GM12878 (cell line): ENCODE results near the gene MYB. TPM values are rescaled to one million over a fixed set of nuclear protein-coding genes. Genes with fewer than 3 reads are reported as not detected.

ENCODE experiments used
- ATAC-seq: fragments of 200-7000 bp; cut with Tn5 transposase; 3 replicates; pipeline ENCODE4 v1.9.1; 2020; ENCODE audit warnings: mild to moderate bottlenecking, moderate library complexity
- BruUV-seq: library from RNA; stranded (reverse); fragments of 400-500 nt; replicated peaks from 2 replicates; lab custom pipeline; 2021; lab: Mats Ljungman, UMichigan
- CTCF ChIA-PET: fragments of 300-600 bp; sonication (Branson Sonifier 250); formaldehyde crosslinking; extraction: SDS; loops from one replicate; lab custom pipeline; 2021; ENCODE audit warnings: inconsistent platforms; lab: Yijun Ruan, JAX
- POLR2A ChIA-PET: fragments of 350-600 bp; formaldehyde crosslinking; extraction: SDS; loops from one replicate; lab custom pipeline; 2021; ENCODE audit warnings: inconsistent platforms; lab: Charles Lee
- RAD21 ChIA-PET: fragments of 300-600 bp; sonication (Branson Sonifier 250); formaldehyde crosslinking; loops from one replicate; lab custom pipeline; 2023; ENCODE audit warnings: antibody characterized with exemption; ENCODE audit not compliant: unreplicated experiment; lab: Charles Lee
- SMC1A ChIA-PET: fragments of 300-600 bp; sonication (Branson Sonifier 250); formaldehyde crosslinking; loops from one replicate; lab custom pipeline; 2023; ENCODE audit not compliant: unreplicated experiment, uncharacterized antibody; lab: Charles Lee
- DNase-seq: peaks from one replicate; pipeline ENCODE4 v3.0.0-alpha.2; 2011; ENCODE audit warnings: low read depth, low spot score
- FAIRE-seq: peaks from 3 replicates; lab custom pipeline; 2011; peaks lifted over from hg19 to GRCh38; lab: Jason Lieb, UNC
- H2AFZ ChIP-seq: 2 replicates; pipeline ENCODE4 v1.6.0; 2011; ENCODE audit warnings: low read depth, low read length, control low read depth; ENCODE audit not compliant: control insufficient read depth
- H3K27ac ChIP-seq: 2 replicates; pipeline ENCODE4 v1.5.1; 2011; ENCODE audit warnings: control low read depth; ENCODE audit not compliant: control insufficient read depth, insufficient read depth
- H3K27me3 ChIP-seq, 2 experiments: replicated peaks in 1 of 2; 2 replicates each; pipeline versions ENCODE4 v1.6.0 to v1.6.1; 2011; ENCODE audit warnings: low read length in 1 of 2; ENCODE audit not compliant: control insufficient read depth in 2 of 2, insufficient read depth in 2 of 2
- H3K36me3 ChIP-seq, 2 experiments: 2 replicates each; pipeline ENCODE4 v1.5.1; 2011; ENCODE audit warnings: low read length in 1 of 2; ENCODE audit not compliant: control insufficient read depth in 2 of 2, insufficient read depth in 2 of 2
- H3K4me1 ChIP-seq: 2 replicates; pipeline ENCODE4 v1.6.1; 2011; ENCODE audit warnings: mild to moderate bottlenecking, low read length, moderate library complexity, mixed read lengths; ENCODE audit not compliant: control insufficient read depth, insufficient read depth
- H3K4me2 ChIP-seq: 2 replicates; pipeline ENCODE4 v1.6.0; 2011; ENCODE audit warnings: control low read depth; ENCODE audit not compliant: control insufficient read depth, insufficient read depth
- H3K4me3 ChIP-seq: fragments of 200-600 bp; sonication (generic); 2 replicates; pipeline ENCODE4 v1.5.1; 2016
- H3K79me2 ChIP-seq: 2 replicates; pipeline ENCODE4 v1.6.0; 2011; ENCODE audit warnings: low read length; ENCODE audit not compliant: control insufficient read depth, insufficient read depth
- H3K9ac ChIP-seq: 2 replicates; pipeline ENCODE4 v1.8.0; 2011; ENCODE audit warnings: low read length, control low read depth, mixed read lengths; ENCODE audit not compliant: control insufficient read depth, insufficient read depth
- H3K9me3 ChIP-seq: replicated peaks from 3 replicates; pipeline ENCODE4 v1.5.1; 2011; ENCODE audit warnings: mild to moderate bottlenecking, low read length; ENCODE audit not compliant: control insufficient read depth, insufficient read depth
- H4K20me1 ChIP-seq: 2 replicates; pipeline ENCODE4 v1.6.0; 2011; ENCODE audit not compliant: control insufficient read depth, insufficient read depth
- SPI1 ChIP-seq: IDR thresholded peaks from 2 replicates; pipeline ENCODE4 v1.6.1; 2011; ENCODE audit warnings: low read depth, mild to moderate bottlenecking, low read length, moderate library complexity, borderline replicate concordance; ENCODE audit not compliant: insufficient read depth
- SUPT20H ChIP-seq: IDR thresholded peaks from 2 replicates; pipeline ENCODE4 v1.6.1; 2011; ENCODE audit warnings: low read depth, mild to moderate bottlenecking, low read length, moderate library complexity, borderline replicate concordance; ENCODE audit not compliant: control insufficient read depth
- ZBED1 ChIP-seq: IDR thresholded peaks from 2 replicates; pipeline ENCODE4 v1.6.1; 2016; ENCODE audit warnings: borderline replicate concordance
- WGBS: methylation state at CpG from one replicate; pipeline ENCODE4 v1.1.6; 2016; ENCODE audit warnings: low lambda C conversion rate; ENCODE audit not compliant: insufficient replicate concordance, insufficient coverage; ENCODE audit errors: missing lambda C conversion rate; 5-methylcytosine and 5-hydroxymethylcytosine counted together
- in situ Hi-C: fragments of 300-500 bp; cut with MboI; formaldehyde crosslinking; loops from 9 replicates; pipeline ENCODE4 v1.14.3; 2018; ENCODE audit warnings: mixed read lengths
- intact Hi-C: fragments of 100-400 bp; cut with micrococcal nuclease; formaldehyde crosslinking; loops from one replicate; pipeline ENCODE4 v1.14.2; 2022; ENCODE audit not compliant: unreplicated experiment
- polyA plus RNA-seq, 11 experiments: library from polyadenylated mRNA; depleted of rRNA in 4 of 11; unstranded in 6 of 11; stranded (reverse) in 5 of 11; fragments of >200 nt; fragmentation: Nextera tagmentation in 4 of 11; fragmentation: Illumina TruSeq in 1 of 11; extraction: Ambion mirVana in 4 of 11; extraction: Trizol in 1 of 11; gene quantifications; 1 replicate in 1 of 11; 2 replicates in 10 of 11; pipeline versions ENCODE4 v1.2.1 to v1.2.3, GENCODE V29; 2011 to 2016; ENCODE audit warnings: inconsistent platforms in 2 of 11, missing spikeins in 2 of 11, low read depth in 1 of 11
- total RNA-seq, 4 experiments: library from RNA; depleted of rRNA in 3 of 4; stranded (reverse); fragments of >200 nt in 3 of 4; fragmentation: Illumina TruSeq in 1 of 4; extraction: Trizol in 1 of 4; gene quantifications; 2 replicates each; pipeline versions ENCODE4 v1.2.1 to v1.2.3, GENCODE V29; 2013 to 2021
- TF ChIP-seq, protein P1 (sequence below): fragments of 450-650 bp; IDR thresholded peaks from 2 replicates; pipeline ENCODE4 v1.6.1; 2017; ENCODE audit warnings: low read depth, mild to moderate bottlenecking, moderate library complexity
- TF ChIP-seq, protein P2 (sequence below): fragments of 450-650 bp; formaldehyde crosslinking; IDR thresholded peaks from 2 replicates; pipeline ENCODE4 v1.4.0; 2022; ENCODE audit warnings: mild to moderate bottlenecking, moderate library complexity

Gene MYB
- total and polyA plus RNA-seq, 10 of the 15 experiments (the other 5 are each of a cell fraction or from before 2014, with no cell fraction given) = 7.0 to 29.8 (median 21.5) TPM

DNA sequence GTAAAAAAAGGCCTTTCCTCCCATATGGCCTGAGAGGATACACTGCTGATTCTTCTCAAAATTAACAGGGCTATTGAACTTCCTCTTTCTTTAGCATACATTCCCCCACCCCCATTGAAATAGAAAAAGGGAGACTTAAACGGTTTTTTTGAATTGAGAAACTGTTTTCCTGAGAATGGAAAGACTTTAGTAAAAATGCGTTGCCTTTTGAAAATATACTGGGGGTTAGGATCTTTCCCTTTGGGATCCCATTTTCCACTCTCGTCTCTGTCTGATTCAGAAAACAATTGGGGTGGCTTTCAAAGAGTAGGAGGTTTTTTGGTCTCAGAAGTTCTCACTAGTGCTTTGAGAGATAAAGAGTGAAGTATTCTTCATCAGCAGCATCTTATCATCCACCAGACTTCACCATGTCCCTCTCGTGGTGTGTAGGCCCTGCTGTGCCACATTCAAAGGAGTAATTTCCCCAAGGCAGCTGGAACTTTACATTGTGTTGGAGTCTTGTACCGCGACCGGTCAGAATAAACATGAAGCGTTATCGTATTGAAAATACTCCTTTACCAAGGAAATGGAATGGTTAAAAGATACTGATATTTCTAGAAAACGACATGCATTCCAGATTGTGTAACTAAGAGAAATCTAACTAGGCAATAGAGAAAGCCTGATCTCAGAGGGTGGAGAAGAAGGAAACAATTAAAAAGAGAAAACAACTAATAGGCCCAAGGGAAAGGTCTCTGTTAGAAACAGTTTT is 10.6 kb downstream of the MYB start:
- ChIA-PET RAD21 (interaction anchor here (0.6 to 2.3 kb wide), 7 partner anchors 8 to 318 kb away, joined by 3 to 5 read pairs (median 4); no protein-coding TSS in a partner anchor), CTCF (interaction anchor here (0.9 to 3.3 kb wide), 4 partner anchors 48 to 232 kb away, joined by 4 to 26 read pairs (median 10); no protein-coding TSS in a partner anchor), POLR2A (interaction anchor here (0.8 kb wide), 1 partner anchor 88 kb away, joined by 3 read pairs; no protein-coding TSS in a partner anchor), SMC1A (interaction anchor here (0.8 to 5.2 kb wide), 11 partner anchors 10 to 226 kb away, joined by 3 to 23 read pairs (median 5); no protein-coding TSS in a partner anchor)
- WGBS = 84% methylated on average over 10 of the region's 10 CpGs
- Histone ChIP-seq H4K20me1 (no peaks in the 10 kb centered on the region), H3K27me3 (no peaks in the 10 kb centered on the region), H3K4me2 (no peak overlapping the region), H3K9me3 (no peaks in the 10 kb centered on the region), H3K9ac (no peak overlapping the region), H3K79me2 (peaks cover 4% of the 10 kb centered on the region), H3K27ac (peak overlapping the region; percentile 56), H3K36me3 (peaks cover 15 to 40% of the 10 kb centered on the region in 2 experiments), H2AFZ (peak overlapping the region; percentile 59), H3K4me1 (peaks cover 9% of the 10 kb centered on the region; the same call in 1 of the 2 replicates), H3K4me3 (no peak overlapping the region)
- FAIRE-seq (no peak), DNase-seq (no peak), ATAC-seq (peak; percentile 78)
- intact Hi-C loops = no loop called here
- in situ Hi-C loops = no loop called here
- BruUV-seq = no TSS peak
- TF ChIP-seq SUPT20H (no peak), SPI1 (peak; percentile 42; the same call in 1 of the 2 replicates), ZBED1 (no peak)
- TF ChIP-seq, protein P1, sequence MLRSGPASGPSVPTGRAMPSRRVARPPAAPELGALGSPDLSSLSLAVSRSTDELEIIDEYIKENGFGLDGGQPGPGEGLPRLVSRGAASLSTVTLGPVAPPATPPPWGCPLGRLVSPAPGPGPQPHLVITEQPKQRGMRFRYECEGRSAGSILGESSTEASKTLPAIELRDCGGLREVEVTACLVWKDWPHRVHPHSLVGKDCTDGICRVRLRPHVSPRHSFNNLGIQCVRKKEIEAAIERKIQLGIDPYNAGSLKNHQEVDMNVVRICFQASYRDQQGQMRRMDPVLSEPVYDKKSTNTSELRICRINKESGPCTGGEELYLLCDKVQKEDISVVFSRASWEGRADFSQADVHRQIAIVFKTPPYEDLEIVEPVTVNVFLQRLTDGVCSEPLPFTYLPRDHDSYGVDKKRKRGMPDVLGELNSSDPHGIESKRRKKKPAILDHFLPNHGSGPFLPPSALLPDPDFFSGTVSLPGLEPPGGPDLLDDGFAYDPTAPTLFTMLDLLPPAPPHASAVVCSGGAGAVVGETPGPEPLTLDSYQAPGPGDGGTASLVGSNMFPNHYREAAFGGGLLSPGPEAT = peak; percentile 19; the same call in 1 of the 2 replicates
- TF ChIP-seq, protein P2, sequence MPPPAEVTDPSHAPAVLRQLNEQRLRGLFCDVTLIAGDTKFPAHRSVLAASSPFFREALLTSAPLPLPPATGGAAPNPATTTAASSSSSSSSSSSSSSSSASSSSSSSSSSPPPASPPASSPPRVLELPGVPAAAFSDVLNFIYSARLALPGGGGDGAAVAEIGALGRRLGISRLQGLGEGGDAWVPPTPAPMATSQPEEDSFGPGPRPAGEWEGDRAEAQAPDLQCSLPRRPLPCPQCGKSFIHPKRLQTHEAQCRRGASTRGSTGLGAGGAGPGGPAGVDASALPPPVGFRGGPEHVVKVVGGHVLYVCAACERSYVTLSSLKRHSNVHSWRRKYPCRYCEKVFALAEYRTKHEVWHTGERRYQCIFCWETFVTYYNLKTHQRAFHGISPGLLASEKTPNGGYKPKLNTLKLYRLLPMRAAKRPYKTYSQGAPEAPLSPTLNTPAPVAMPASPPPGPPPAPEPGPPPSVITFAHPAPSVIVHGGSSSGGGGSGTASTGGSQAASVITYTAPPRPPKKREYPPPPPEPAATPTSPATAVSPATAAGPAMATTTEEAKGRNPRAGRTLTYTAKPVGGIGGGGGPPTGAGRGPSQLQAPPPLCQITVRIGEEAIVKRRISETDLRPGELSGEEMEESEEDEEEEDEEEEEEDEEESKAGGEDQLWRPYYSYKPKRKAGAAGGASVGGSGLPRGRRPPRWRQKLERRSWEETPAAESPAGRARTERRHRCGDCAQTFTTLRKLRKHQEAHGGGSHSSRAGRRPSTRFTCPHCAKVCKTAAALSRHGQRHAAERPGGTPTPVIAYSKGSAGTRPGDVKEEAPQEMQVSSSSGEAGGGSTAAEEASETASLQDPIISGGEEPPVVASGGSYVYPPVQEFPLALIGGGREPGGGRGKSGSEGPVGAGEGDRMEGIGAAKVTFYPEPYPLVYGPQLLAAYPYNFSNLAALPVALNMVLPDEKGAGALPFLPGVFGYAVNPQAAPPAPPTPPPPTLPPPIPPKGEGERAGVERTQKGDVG (CRISPR knock-in tag) = no peak
